ENCODE results near the gene GLCE. TPM values are rescaled to one million over a fixed set of nuclear protein-coding genes. Genes with fewer than 3 reads are reported as not detected.

GLCE gene
- total RNA-seq, 1 experiment from 2014 or later, result 7.5 TPM

GRCh38 chr15:69275074-69275670 is 114.7 kb downstream of the GLCE start:
- no peaks in the 10 kb centered on the region for H3K9me3 Mint-ChIP-seq (ENCODE audit: unreplicated experiment)
- no peaks in the 10 kb centered on the region for H3K4me1 Mint-ChIP-seq (ENCODE audit: insufficient read depth, unreplicated experiment)
- BruUV-seq (replicated peaks), result no TSS peak
- no peak overlapping the region for H3K27ac Mint-ChIP-seq (ENCODE audit: low read depth, unreplicated experiment)
- intact Hi-C loops (cut with micrococcal nuclease), result no loop called here
- no peaks in the 10 kb centered on the region for H3K27me3 Mint-ChIP-seq (ENCODE audit: insufficient read depth, unreplicated experiment)
- H3K36me3 Mint-ChIP-seq (ENCODE audit: insufficient read depth, unreplicated experiment), result peaks cover 5% of the 10 kb centered on the region
- no peak overlapping the region for H3K4me3 Mint-ChIP-seq (ENCODE audit: unreplicated experiment)
- no peak for DNase-seq (ENCODE audit: unreplicated experiment)
- TF ChIP-seq, protein P1, sequence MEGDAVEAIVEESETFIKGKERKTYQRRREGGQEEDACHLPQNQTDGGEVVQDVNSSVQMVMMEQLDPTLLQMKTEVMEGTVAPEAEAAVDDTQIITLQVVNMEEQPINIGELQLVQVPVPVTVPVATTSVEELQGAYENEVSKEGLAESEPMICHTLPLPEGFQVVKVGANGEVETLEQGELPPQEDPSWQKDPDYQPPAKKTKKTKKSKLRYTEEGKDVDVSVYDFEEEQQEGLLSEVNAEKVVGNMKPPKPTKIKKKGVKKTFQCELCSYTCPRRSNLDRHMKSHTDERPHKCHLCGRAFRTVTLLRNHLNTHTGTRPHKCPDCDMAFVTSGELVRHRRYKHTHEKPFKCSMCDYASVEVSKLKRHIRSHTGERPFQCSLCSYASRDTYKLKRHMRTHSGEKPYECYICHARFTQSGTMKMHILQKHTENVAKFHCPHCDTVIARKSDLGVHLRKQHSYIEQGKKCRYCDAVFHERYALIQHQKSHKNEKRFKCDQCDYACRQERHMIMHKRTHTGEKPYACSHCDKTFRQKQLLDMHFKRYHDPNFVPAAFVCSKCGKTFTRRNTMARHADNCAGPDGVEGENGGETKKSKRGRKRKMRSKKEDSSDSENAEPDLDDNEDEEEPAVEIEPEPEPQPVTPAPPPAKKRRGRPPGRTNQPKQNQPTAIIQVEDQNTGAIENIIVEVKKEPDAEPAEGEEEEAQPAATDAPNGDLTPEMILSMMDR (IDR thresholded peaks at IDR 0.05; ENCODE audit: unreplicated experiment), result no peak
- ChIA-PET CTCF (interaction anchor here (0.6 to 1.2 kb wide), 3 partner anchors 10 to 120 kb away, joined by 3 read pairs; no protein-coding TSS in a partner anchor), POLR2A (interaction anchor here (0.6 kb wide), 1 partner anchor 34 kb away, joined by 3 read pairs; no protein-coding TSS in a partner anchor)

- TF ChIP-seq, protein P1 (IDR thresholded peaks at IDR 0.05; ENCODE audit: unreplicated experiment), result no peak
- intact Hi-C loops (cut with micrococcal nuclease), result no loop called here
- POLR2A ChIA-PET, result no interaction called here
- no TSS peak for BruUV-seq (replicated peaks)
- H3K27ac Mint-ChIP-seq (ENCODE audit: low read depth, unreplicated experiment), result no peak overlapping the region
- H3K4me3 Mint-ChIP-seq (ENCODE audit: unreplicated experiment), result no peak overlapping the region
- no peaks in the 10 kb centered on the region for H3K9me3 Mint-ChIP-seq (ENCODE audit: unreplicated experiment)
- H3K4me1 Mint-ChIP-seq (ENCODE audit: insufficient read depth, unreplicated experiment), result no peaks in the 10 kb centered on the region
- H3K27me3 Mint-ChIP-seq (ENCODE audit: insufficient read depth, unreplicated experiment), result no peaks in the 10 kb centered on the region
- peaks cover 5% of the 10 kb centered on the region for H3K36me3 Mint-ChIP-seq (ENCODE audit: insufficient read depth, unreplicated experiment)
- DNase-seq (ENCODE audit: unreplicated experiment), result no peak
- CTCF ChIA-PET, result interaction anchor here (1.2 kb wide), 2 partner anchors 11 to 119 kb away, joined by 3 read pairs; no protein-coding TSS in a partner anchor
These were observed 115.6 kb downstream of the GLCE start for GRCh38 chr15:69275933-69276560.

- no peak overlapping the region for H3K4me3 Mint-ChIP-seq (ENCODE audit: unreplicated experiment)
- ChIA-PET POLR2A (interaction anchor here (0.8 to 1.3 kb wide), 2 partner anchors 9 to 53 kb away, joined by 3 to 4 read pairs; no protein-coding TSS in a partner anchor), CTCF (interaction anchor here (0.7 to 1.6 kb wide), 3 partner anchors 12 to 134 kb away, joined by 3 to 6 read pairs (median 4); no protein-coding TSS in a partner anchor)
- no peaks in the 10 kb centered on the region for H3K27me3 Mint-ChIP-seq (ENCODE audit: insufficient read depth, unreplicated experiment)
- no TSS peak for BruUV-seq (replicated peaks)
- H3K27ac Mint-ChIP-seq (ENCODE audit: low read depth, unreplicated experiment), result no peak overlapping the region
- no peaks in the 10 kb centered on the region for H3K4me1 Mint-ChIP-seq (ENCODE audit: insufficient read depth, unreplicated experiment)
- intact Hi-C loops (cut with micrococcal nuclease), result no loop called here
- H3K9me3 Mint-ChIP-seq (ENCODE audit: unreplicated experiment), result no peaks in the 10 kb centered on the region
- TF ChIP-seq, protein P1 (IDR thresholded peaks at IDR 0.05; ENCODE audit: unreplicated experiment), result no peak
- H3K36me3 Mint-ChIP-seq (ENCODE audit: insufficient read depth, unreplicated experiment), result peaks cover 5% of the 10 kb centered on the region
- no peak for DNase-seq (ENCODE audit: unreplicated experiment)
These were observed 116.9 kb downstream of the GLCE start for GRCh38 chr15:69277316-69277715.

DNA sequence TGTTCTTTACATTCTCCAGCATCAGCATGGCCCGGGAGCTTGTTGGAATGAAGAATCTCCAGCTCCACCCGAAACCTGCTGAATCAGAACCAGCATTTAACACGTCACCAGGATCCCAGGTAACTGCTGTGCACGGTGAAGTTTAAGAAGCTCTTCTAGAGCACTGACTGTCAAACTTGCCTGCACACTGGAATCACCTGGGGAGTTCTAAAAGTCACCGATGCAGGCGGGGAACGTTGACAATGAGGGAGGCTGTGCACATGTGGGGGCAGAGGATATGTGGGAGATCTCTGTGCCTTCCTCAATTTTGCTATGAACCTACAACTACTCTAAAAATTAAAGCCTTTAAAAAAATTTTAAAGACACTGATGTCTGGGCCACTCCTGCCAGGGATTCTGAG is 119.2 kb downstream of the GLCE start:
- intact Hi-C loops (cut with micrococcal nuclease), result no loop called here

More for the DNA sequence above, 119.2 kb downstream of the GLCE start:
- POLR2A ChIA-PET, result interaction anchor here (0.6 kb wide), 1 partner anchor 863 kb away, joined by 3 read pairs; no protein-coding TSS in a partner anchor
- H3K4me3 Mint-ChIP-seq (ENCODE audit: unreplicated experiment), result no peak overlapping the region
- TF ChIP-seq, protein P1 (IDR thresholded peaks at IDR 0.05; ENCODE audit: unreplicated experiment), result no peak
- no TSS peak for BruUV-seq (replicated peaks)
- no peak overlapping the region for H3K27ac Mint-ChIP-seq (ENCODE audit: low read depth, unreplicated experiment)
- H3K36me3 Mint-ChIP-seq (ENCODE audit: insufficient read depth, unreplicated experiment), result peaks cover 5% of the 10 kb centered on the region
- no peaks in the 10 kb centered on the region for H3K4me1 Mint-ChIP-seq (ENCODE audit: insufficient read depth, unreplicated experiment)
- no peak for DNase-seq (ENCODE audit: unreplicated experiment)
- H3K27me3 Mint-ChIP-seq (ENCODE audit: insufficient read depth, unreplicated experiment), result no peaks in the 10 kb centered on the region
- no peaks in the 10 kb centered on the region for H3K9me3 Mint-ChIP-seq (ENCODE audit: unreplicated experiment)
- CTCF ChIA-PET, result interaction anchor here (1.1 to 1.4 kb wide), 2 partner anchors 13 to 225 kb away, joined by 3 read pairs; no protein-coding TSS in a partner anchor

Measured in MCF 10A (cell line).